Stimulated activated naive CD8-positive, alpha-beta T cell treated with anti-CD3 and anti-CD28 coated beads, Interleukin-15, Interleukin-2, amounts not matched to agents 100 ng/mL and 50 ng/mL, for 24 hours (primary cell): ENCODE measurements around the gene ELP6.
"Not testable (repeated sequence)": the region's sequence is repeated elsewhere in the genome, so short reads cannot be mapped to it uniquely, and the experiment has no call there.

Source experiments
- H3K27ac Mint-ChIP-seq: one replicate; pipeline ENCODE4 v1.8.0; 2021; ENCODE audit warnings: mild to moderate bottlenecking, mixed read lengths
- H3K27me3 Mint-ChIP-seq: one replicate; pipeline ENCODE4 v1.8.0; 2021; ENCODE audit warnings: mixed read lengths
- H3K36me3 Mint-ChIP-seq: one replicate; pipeline ENCODE4 v1.8.0; 2021; ENCODE audit warnings: low read depth, mixed read lengths
- H3K4me1 Mint-ChIP-seq: one replicate; pipeline ENCODE4 v1.8.0; 2021; ENCODE audit warnings: low read depth, mixed read lengths
- H3K4me3 Mint-ChIP-seq: one replicate; pipeline ENCODE4 v1.8.0; 2021; ENCODE audit warnings: mild to moderate bottlenecking, mixed read lengths
- H3K9me3 Mint-ChIP-seq: one replicate; pipeline ENCODE4 v1.8.0; 2021; ENCODE audit warnings: mixed read lengths

ELP6 gene

GRCh38 chr3:47487265-47487664, 26.2 kb downstream of the ELP6 start:
- Mint-ChIP-seq H3K4me1 (no peaks in the 10 kb centered on the region), H3K9me3 (no peaks in the 10 kb centered on the region), H3K27me3 (no peaks in the 10 kb centered on the region), H3K4me3 (no peak overlapping the region), H3K36me3 (peaks cover 9% of the 10 kb centered on the region), H3K27ac (no peak overlapping the region)

GRCh38 chr3:47485812-47486211, 27.7 kb downstream of the ELP6 start:
- H3K36me3 Mint-ChIP-seq: peaks cover 4% of the 10 kb centered on the region
- H3K4me1 Mint-ChIP-seq: no peaks in the 10 kb centered on the region
- no peak overlapping the region for H3K4me3 Mint-ChIP-seq
- H3K9me3 Mint-ChIP-seq: no peaks in the 10 kb centered on the region
- H3K27ac Mint-ChIP-seq: no peak overlapping the region
- H3K27me3 Mint-ChIP-seq: no peaks in the 10 kb centered on the region

- H3K27ac Mint-ChIP-seq: no peak overlapping the region
- no peaks in the 10 kb centered on the region for H3K9me3 Mint-ChIP-seq
- no peak overlapping the region for H3K4me3 Mint-ChIP-seq
- H3K4me1 Mint-ChIP-seq: no peaks in the 10 kb centered on the region
- peaks cover 4% of the 10 kb centered on the region for H3K36me3 Mint-ChIP-seq
- H3K27me3 Mint-ChIP-seq: no peaks in the 10 kb centered on the region
These were observed 31.1 kb downstream of the ELP6 start for GRCh38 chr3:47482366-47482765.

GRCh38 chr3:47481763-47482162, 31.7 kb downstream of the ELP6 start:
- H3K27me3 Mint-ChIP-seq, H3K4me3 Mint-ChIP-seq, H3K36me3 Mint-ChIP-seq, H3K4me1 Mint-ChIP-seq, H3K27ac Mint-ChIP-seq, H3K9me3 Mint-ChIP-seq: not testable (repeated sequence)

GRCh38 chr3:47480267-47480666, 33.2 kb downstream of the ELP6 start:
- H3K27me3 Mint-ChIP-seq, H3K27ac Mint-ChIP-seq, H3K36me3 Mint-ChIP-seq, H3K4me1 Mint-ChIP-seq, H3K4me3 Mint-ChIP-seq, H3K9me3 Mint-ChIP-seq: not testable (repeated sequence)

- Mint-ChIP-seq H3K36me3 (peaks cover 2% of the 10 kb centered on the region), H3K27me3 (no peaks in the 10 kb centered on the region), H3K4me1 (peaks cover 14% of the 10 kb centered on the region), H3K27ac (no peak overlapping the region), H3K9me3 (no peaks in the 10 kb centered on the region), H3K4me3 (no peak overlapping the region)
These were observed 33.7 kb downstream of the ELP6 start for GRCh38 chr3:47479826-47480160.

- Mint-ChIP-seq H3K4me1 (peaks cover 29% of the 10 kb centered on the region), H3K4me3 (no peak overlapping the region), H3K9me3 (no peaks in the 10 kb centered on the region), H3K27ac (no peak overlapping the region), H3K27me3 (no peaks in the 10 kb centered on the region), H3K36me3 (peaks cover 3% of the 10 kb centered on the region)
These were observed 35.5 kb downstream of the ELP6 start for GRCh38 chr3:47478022-47478421.

- Mint-ChIP-seq H3K4me1 (peaks cover 30% of the 10 kb centered on the region), H3K9me3 (no peaks in the 10 kb centered on the region), H3K27ac (peak overlapping the region; percentile 93), H3K36me3 (peaks cover 3% of the 10 kb centered on the region), H3K27me3 (no peaks in the 10 kb centered on the region), H3K4me3 (peak overlapping the region; percentile 99)
These were observed 36.8 kb downstream of the ELP6 start for GRCh38 chr3:47476644-47477199.

GRCh38 chr3:47476330-47476626, 37.2 kb downstream of the ELP6 start:
- peak overlapping the region; percentile 99 for H3K4me3 Mint-ChIP-seq
- H3K4me1 Mint-ChIP-seq: peaks cover 30% of the 10 kb centered on the region
- H3K27me3 Mint-ChIP-seq: no peaks in the 10 kb centered on the region
- no peaks in the 10 kb centered on the region for H3K9me3 Mint-ChIP-seq
- H3K27ac Mint-ChIP-seq: peak overlapping the region; percentile 93
- H3K36me3 Mint-ChIP-seq: peaks cover 3% of the 10 kb centered on the region

GRCh38 chr3:47475570-47476329, 37.8 kb downstream of the ELP6 start, which contains the start of gene SCAP:
Gene SCAP, minus strand, starts transcription at chr3:47475941. Its CDS starts 32,948 bp downstream, at chr3:47442993.
- Mint-ChIP-seq H3K4me3 (peak within 1 kb of the TSS; percentile 99), H3K9me3 (no peaks in the 10 kb centered on the region), H3K27ac (peak within 1 kb of the TSS; percentile 93), H3K4me1 (peaks cover 30% of the 10 kb centered on the region), H3K36me3 (peaks cover 3% of the 10 kb centered on the region), H3K27me3 (no peaks in the 10 kb centered on the region)

- Mint-ChIP-seq H3K36me3 (peaks cover 3% of the 10 kb centered on the region), H3K9me3 (no peaks in the 10 kb centered on the region), H3K4me3 (peak overlapping the region; percentile 99), H3K27me3 (no peaks in the 10 kb centered on the region), H3K4me1 (peaks cover 30% of the 10 kb centered on the region), H3K27ac (peak overlapping the region; percentile 85)
These were observed 38.4 kb downstream of the ELP6 start for GRCh38 chr3:47475029-47475569.

GRCh38 chr3:47473391-47473790, 40.1 kb downstream of the ELP6 start:
- Mint-ChIP-seq H3K9me3 (no peaks in the 10 kb centered on the region), H3K36me3 (peaks cover 15% of the 10 kb centered on the region), H3K4me1 (peaks cover 30% of the 10 kb centered on the region), H3K27me3 (no peaks in the 10 kb centered on the region), H3K27ac (no peak overlapping the region), H3K4me3 (peak overlapping the region; percentile 54)

- Mint-ChIP-seq H3K27me3 (no peaks in the 10 kb centered on the region), H3K4me1 (peaks cover 33% of the 10 kb centered on the region), H3K36me3 (peaks cover 31% of the 10 kb centered on the region), H3K27ac (no peak overlapping the region), H3K4me3 (no peak overlapping the region), H3K9me3 (no peaks in the 10 kb centered on the region)
These were observed 43.9 kb downstream of the ELP6 start for GRCh38 chr3:47469616-47470015.

GRCh38 chr3:47468315-47468714, 45.2 kb downstream of the ELP6 start:
- H3K27ac Mint-ChIP-seq, H3K27me3 Mint-ChIP-seq, H3K9me3 Mint-ChIP-seq, H3K4me3 Mint-ChIP-seq: not testable (repeated sequence)
- peaks cover 31% of the 10 kb centered on the region for H3K36me3 Mint-ChIP-seq
- peaks cover 27% of the 10 kb centered on the region for H3K4me1 Mint-ChIP-seq

GRCh38 chr3:47464588-47464987, 48.9 kb downstream of the ELP6 start:
- Mint-ChIP-seq H3K27me3 (no peaks in the 10 kb centered on the region), H3K36me3 (peaks cover 45% of the 10 kb centered on the region), H3K4me1 (peaks cover 29% of the 10 kb centered on the region), H3K27ac (no peak overlapping the region), H3K9me3 (no peaks in the 10 kb centered on the region), H3K4me3 (no peak overlapping the region)
